Type B pancreatic cell (in vitro differentiated cells): Measurements from ENCODE around the gene SWAP70. TPM values are rescaled to one million over a fixed set of nuclear protein-coding genes. Genes with fewer than 3 reads are reported as not detected.
A peak's percentile ranks its signal among the peaks of the same experiment; 100 is the strongest.

Experiments used
- DNase-seq: peaks from one replicate; pipeline ENCODE4 v3.0.0; 2021; ENCODE audit warnings: mixed read lengths; ENCODE audit not compliant: unreplicated experiment; ENCODE audit errors: extremely low spot score
- H3K27ac Mint-ChIP-seq: 2 replicates; pipeline ENCODE4 v1.8.0; 2021; ENCODE audit warnings: mild to moderate bottlenecking, mixed read lengths
- H3K27me3 Mint-ChIP-seq: 2 replicates; pipeline ENCODE4 v1.8.0; 2021; ENCODE audit warnings: mixed read lengths
- H3K36me3 Mint-ChIP-seq: 2 replicates; pipeline ENCODE4 v1.8.0; 2021; ENCODE audit warnings: mixed read lengths
- H3K4me1 Mint-ChIP-seq: one replicate; pipeline ENCODE4 v1.8.0; 2021; ENCODE audit warnings: mixed read lengths; ENCODE audit not compliant: unreplicated experiment
- H3K4me3 Mint-ChIP-seq: 2 replicates; pipeline ENCODE4 v1.8.0; 2021; ENCODE audit warnings: mild to moderate bottlenecking, mixed read lengths
- H3K9me3 Mint-ChIP-seq: 2 replicates; pipeline ENCODE4 v1.8.0; 2021; ENCODE audit warnings: mixed read lengths
- CTCF ChIP-seq: fragments of 200-600 bp; sonication (generic); conservative IDR thresholded peaks from 2 replicates; pipeline ENCODE4 v1.5.0; 2021; ENCODE audit warnings: antibody characterized with exemption, mild to moderate bottlenecking
- total RNA-seq: library from RNA; stranded (reverse); gene quantifications from 2 replicates; pipeline ENCODE4 v1.2.1, GENCODE V29; 2021; ENCODE audit warnings: low replicate concordance

The SWAP70 gene
- total RNA-seq, 1 donor from 2014 or later, result 18.8 TPM

- DNase-seq, result no peak
- TF ChIP-seq CTCF, result no peak
- H3K27me3 Mint-ChIP-seq, result no peaks in the 10 kb centered on the region
- peaks cover 4% of the 10 kb centered on the region for H3K4me1 Mint-ChIP-seq
- H3K36me3 Mint-ChIP-seq, result no peaks in the 10 kb centered on the region
- H3K27ac Mint-ChIP-seq, result no peak overlapping the region
- H3K9me3 Mint-ChIP-seq, result no peaks in the 10 kb centered on the region
- no peak overlapping the region for H3K4me3 Mint-ChIP-seq
These were observed 44.7 kb downstream of the SWAP70 start for GRCh38 chr11:9708544-9708943.

GRCh38 chr11:9710223-9710622 lies 46.3 kb downstream of the SWAP70 start:
- Mint-ChIP-seq H3K4me1 (peaks cover 4% of the 10 kb centered on the region), H3K4me3 (no peak overlapping the region), H3K9me3 (no peaks in the 10 kb centered on the region), H3K27ac (no peak overlapping the region), H3K27me3 (no peaks in the 10 kb centered on the region), H3K36me3 (peaks cover 5% of the 10 kb centered on the region)
- TF ChIP-seq CTCF, result no peak
- DNase-seq, result no peak

GRCh38 chr11:9710852-9711251 lies 47.0 kb downstream of the SWAP70 start:
- H3K27me3 Mint-ChIP-seq, result no peaks in the 10 kb centered on the region
- TF ChIP-seq CTCF, result no peak
- no peak overlapping the region for H3K4me3 Mint-ChIP-seq
- H3K36me3 Mint-ChIP-seq, result peaks cover 11% of the 10 kb centered on the region
- H3K27ac Mint-ChIP-seq, result no peak overlapping the region
- H3K4me1 Mint-ChIP-seq, result peaks cover 4% of the 10 kb centered on the region
- DNase-seq, result no peak
- no peaks in the 10 kb centered on the region for H3K9me3 Mint-ChIP-seq

- peaks cover 4% of the 10 kb centered on the region for H3K4me1 Mint-ChIP-seq
- no peaks in the 10 kb centered on the region for H3K9me3 Mint-ChIP-seq
- no peak for DNase-seq
- TF ChIP-seq CTCF, result no peak
- no peak overlapping the region for H3K4me3 Mint-ChIP-seq
- H3K36me3 Mint-ChIP-seq, result peaks cover 19% of the 10 kb centered on the region
- H3K27me3 Mint-ChIP-seq, result no peaks in the 10 kb centered on the region
- peak overlapping the region; percentile 20 for H3K27ac Mint-ChIP-seq
These were observed 47.8 kb downstream of the SWAP70 start for GRCh38 chr11:9711454-9712307.

- Mint-ChIP-seq H3K4me1 (peaks cover 11% of the 10 kb centered on the region), H3K27ac (peak overlapping the region; percentile 14), H3K9me3 (no peaks in the 10 kb centered on the region), H3K4me3 (no peak overlapping the region), H3K36me3 (peaks cover 20% of the 10 kb centered on the region), H3K27me3 (no peaks in the 10 kb centered on the region)
- TF ChIP-seq CTCF, result no peak
- no peak for DNase-seq
These were observed 50.5 kb downstream of the SWAP70 start for GRCh38 chr11:9714272-9714940.
